CD8-positive, alpha-beta memory T cell (primary cell): ENCODE results near the gene PACSIN1. TPM values are rescaled to one million over a fixed set of nuclear protein-coding genes. Genes with fewer than 3 reads are reported as not detected.

Experiments used
- CTCF ChIA-PET: fragments of 350-600 bp; sonication (Branson Sonifier 250); formaldehyde crosslinking; loops from one replicate; lab custom pipeline; 2021; ENCODE audit warnings: antibody characterized with exemption; lab: Charles Lee
- POLR2A ChIA-PET: fragments of 350-600 bp; sonication (Branson Sonifier 250); formaldehyde crosslinking; loops from one replicate; lab custom pipeline; 2021; ENCODE audit warnings: antibody characterized with exemption; lab: Charles Lee
- DNase-seq, 5 donors: peaks; one replicate each; pipeline versions ENCODE4 v3.0.0 to v3.0.0-alpha.2; 2020 to 2022; ENCODE audit warnings: mixed read lengths in 1 of 5
- H3K27ac ChIP-seq: one replicate; pipeline ENCODE4 v1.7.0; 2013; ENCODE audit warnings: low read depth, mild to moderate bottlenecking, low read length, moderate library complexity
- H3K27me3 ChIP-seq: 2 replicates; pipeline ENCODE4 v1.7.0; 2013; ENCODE audit warnings: low read length, mild to moderate bottlenecking; ENCODE audit not compliant: insufficient read depth, poor library complexity, severe bottlenecking
- H3K36me3 ChIP-seq: 2 replicates; pipeline ENCODE4 v1.7.0; 2013; ENCODE audit warnings: mild to moderate bottlenecking, low read length, moderate library complexity; ENCODE audit not compliant: insufficient read depth
- H3K4me1 ChIP-seq: 2 replicates; pipeline ENCODE4 v1.7.0; 2013; ENCODE audit warnings: mild to moderate bottlenecking, low read length, moderate library complexity; ENCODE audit not compliant: insufficient read depth
- H3K4me3 ChIP-seq: 2 replicates; pipeline ENCODE4 v1.7.0; 2013; ENCODE audit warnings: mild to moderate bottlenecking, low read length
- H3K9me3 ChIP-seq: 2 replicates; pipeline ENCODE4 v1.7.0; 2013; ENCODE audit warnings: mild to moderate bottlenecking, low read length
- H3K27ac Mint-ChIP-seq, 8 donors: one replicate each; pipeline ENCODE4 v1.8.0; 2020 to 2021; ENCODE audit warnings: mixed read lengths in 8 of 8, mild to moderate bottlenecking in 6 of 8, inconsistent platforms in 3 of 8, moderate library complexity in 3 of 8
- H3K27me3 Mint-ChIP-seq, 2 donors: one replicate each; pipeline ENCODE4 v1.8.0; 2020 to 2021; ENCODE audit warnings: mixed read lengths in 2 of 2, mild to moderate bottlenecking in 1 of 2, moderate library complexity in 1 of 2
- H3K36me3 Mint-ChIP-seq, 3 donors: one replicate each; pipeline ENCODE4 v1.8.0; 2020 to 2021; ENCODE audit warnings: mixed read lengths in 3 of 3, inconsistent platforms in 1 of 3, mild to moderate bottlenecking in 1 of 3
- H3K4me1 Mint-ChIP-seq, 3 donors: one replicate each; pipeline ENCODE4 v1.8.0; 2020 to 2021; ENCODE audit warnings: mixed read lengths in 3 of 3, inconsistent platforms in 1 of 3, mild to moderate bottlenecking in 1 of 3
- H3K4me3 Mint-ChIP-seq, 7 donors: one replicate each; pipeline ENCODE4 v1.8.0; 2020 to 2021; ENCODE audit warnings: mixed read lengths in 7 of 7, mild to moderate bottlenecking in 6 of 7, moderate library complexity in 4 of 7, inconsistent platforms in 2 of 7
- H3K9me3 Mint-ChIP-seq, 5 donors: one replicate each; pipeline ENCODE4 v1.8.0; 2020 to 2022; ENCODE audit warnings: mixed read lengths in 5 of 5, mild to moderate bottlenecking in 3 of 5, moderate library complexity in 2 of 5, inconsistent platforms in 1 of 5
- polyA plus RNA-seq: library from polyadenylated mRNA; unstranded; fragments of 300-500 nt; fragmentation: Illumina TruSeq; gene quantifications from one replicate; pipeline ENCODE4 v1.2.3, GENCODE V29; 2021
- total RNA-seq, 2 experiments: library from RNA; stranded (reverse); gene quantifications; one replicate each; pipeline ENCODE4 v1.2.3, GENCODE V29; 2021

Gene PACSIN1
- total and polyA plus RNA-seq, 3 experiments from 2014 or later, result 0.64 to 5.6 (median 0.70) TPM

- H3K27me3 ChIP-seq, result no peaks in the 10 kb centered on the region
- no peak overlapping the region for H3K4me3 ChIP-seq
- no peaks in the 10 kb centered on the region for H3K4me1 ChIP-seq
- DNase-seq, result no peak
- ChIA-PET CTCF (no interaction called here), POLR2A (no interaction called here)
- no peaks in the 10 kb centered on the region for H3K36me3 ChIP-seq
- H3K9me3 Mint-ChIP-seq, result no peaks in the 10 kb centered on the region
- H3K9me3 ChIP-seq, result no peaks in the 10 kb centered on the region
- H3K27ac Mint-ChIP-seq, result no peak overlapping the region
- no peaks in the 10 kb centered on the region for H3K36me3 Mint-ChIP-seq
- H3K27ac ChIP-seq, result no peak overlapping the region
- H3K4me1 Mint-ChIP-seq, result no peaks in the 10 kb centered on the region
- H3K4me3 Mint-ChIP-seq, result no peak overlapping the region
- no peaks in the 10 kb centered on the region for H3K27me3 Mint-ChIP-seq
Observed at GRCh38 chr6:34544776-34545471, 79.0 kb downstream of the PACSIN1 start.

- CTCF ChIA-PET, result no interaction called here
- no peak overlapping the region for H3K27ac ChIP-seq
- Mint-ChIP-seq H3K36me3 (no peaks in the 10 kb centered on the region), H3K4me3 (no peak overlapping the region), H3K9me3 (no peaks in the 10 kb centered on the region), H3K27ac (no peak overlapping the region), H3K27me3 (no peaks in the 10 kb centered on the region), H3K4me1 (no peaks in the 10 kb centered on the region)
- no peaks in the 10 kb centered on the region for H3K27me3 ChIP-seq
- no peak for DNase-seq
- H3K36me3 ChIP-seq, result no peaks in the 10 kb centered on the region
- POLR2A ChIA-PET, result no interaction called here
- no peak overlapping the region for H3K4me3 ChIP-seq
- no peaks in the 10 kb centered on the region for H3K4me1 ChIP-seq
- H3K9me3 ChIP-seq, result no peaks in the 10 kb centered on the region
Observed at GRCh38 chr6:34546551-34547321, 80.9 kb downstream of the PACSIN1 start.

- ChIA-PET CTCF (interaction anchor here (0.7 kb wide), 1 partner anchor 352 kb away, joined by 3 read pairs; no protein-coding TSS in a partner anchor), POLR2A (no interaction called here)
- Mint-ChIP-seq H3K4me3 (no peak overlapping the region), H3K27ac (peak overlapping the region in 2 of 8 donors; percentile 19 to 77), H3K27me3 (peaks cover 4 to 5% of the 10 kb centered on the region in 2 donors), H3K36me3 (no peaks in the 10 kb centered on the region), H3K9me3 (no peaks in the 10 kb centered on the region), H3K4me1 (no peaks in the 10 kb centered on the region)
- Histone ChIP-seq H3K27me3 (no peaks in the 10 kb centered on the region), H3K4me3 (no peak overlapping the region), H3K4me1 (no peaks in the 10 kb centered on the region), H3K27ac (no peak overlapping the region), H3K36me3 (no peaks in the 10 kb centered on the region), H3K9me3 (no peaks in the 10 kb centered on the region)
- no peak for DNase-seq
Observed at GRCh38 chr6:34547701-34548644, 82.1 kb downstream of the PACSIN1 start.

GRCh38 chr6:34549026-34549803, 83.3 kb downstream of the PACSIN1 start:
- H3K4me1 ChIP-seq, result no peaks in the 10 kb centered on the region
- H3K4me3 ChIP-seq, result no peak overlapping the region
- H3K27me3 Mint-ChIP-seq, result peaks cover 4 to 5% of the 10 kb centered on the region in 2 donors
- H3K9me3 ChIP-seq, result no peaks in the 10 kb centered on the region
- no peak overlapping the region for H3K27ac ChIP-seq
- H3K36me3 Mint-ChIP-seq, result no peaks in the 10 kb centered on the region
- ChIA-PET POLR2A (no interaction called here), CTCF (interaction anchor here (0.7 kb wide), 1 partner anchor 353 kb away, joined by 3 read pairs; no protein-coding TSS in a partner anchor)
- no peaks in the 10 kb centered on the region for H3K27me3 ChIP-seq
- peak overlapping the region in 1 of 8 donors; percentile 23 for H3K27ac Mint-ChIP-seq
- no peak overlapping the region for H3K4me3 Mint-ChIP-seq
- H3K9me3 Mint-ChIP-seq, result no peaks in the 10 kb centered on the region
- DNase-seq, result no peak
- peaks cover 0 to 4% (median 0%) of the 10 kb centered on the region in 3 donors for H3K4me1 Mint-ChIP-seq
- H3K36me3 ChIP-seq, result no peaks in the 10 kb centered on the region

- Histone ChIP-seq H3K27me3 (no peaks in the 10 kb centered on the region), H3K4me1 (no peaks in the 10 kb centered on the region), H3K4me3 (no peak overlapping the region), H3K27ac (no peak overlapping the region), H3K36me3 (no peaks in the 10 kb centered on the region), H3K9me3 (no peaks in the 10 kb centered on the region)
- POLR2A ChIA-PET, result no interaction called here
- Mint-ChIP-seq H3K27me3 (peaks cover 4 to 5% of the 10 kb centered on the region in 2 donors), H3K27ac (peak overlapping the region in 1 of 8 donors; percentile 23), H3K36me3 (no peaks in the 10 kb centered on the region), H3K4me1 (peaks cover 0 to 6% (median 0%) of the 10 kb centered on the region in 3 donors), H3K4me3 (no peak overlapping the region), H3K9me3 (no peaks in the 10 kb centered on the region)
- no peak for DNase-seq
- CTCF ChIA-PET, result no interaction called here
Observed at GRCh38 chr6:34549804-34550202, 83.9 kb downstream of the PACSIN1 start.

- Mint-ChIP-seq H3K9me3 (no peaks in the 10 kb centered on the region), H3K4me1 (peaks cover 0 to 11% (median 0%) of the 10 kb centered on the region in 3 donors), H3K36me3 (no peaks in the 10 kb centered on the region), H3K27me3 (peaks cover 4 to 5% of the 10 kb centered on the region in 2 donors), H3K27ac (no peak overlapping the region), H3K4me3 (no peak overlapping the region)
- no peak overlapping the region for H3K27ac ChIP-seq
- ChIA-PET CTCF (no interaction called here), POLR2A (no interaction called here)
- H3K4me3 ChIP-seq, result no peak overlapping the region
- no peaks in the 10 kb centered on the region for H3K27me3 ChIP-seq
- no peaks in the 10 kb centered on the region for H3K36me3 ChIP-seq
- no peaks in the 10 kb centered on the region for H3K4me1 ChIP-seq
- no peaks in the 10 kb centered on the region for H3K9me3 ChIP-seq
- no peak for DNase-seq
Observed at GRCh38 chr6:34551720-34552119, 85.8 kb downstream of the PACSIN1 start.

GRCh38 chr6:34552620-34553019, 86.7 kb downstream of the PACSIN1 start:
- no peak overlapping the region for H3K27ac Mint-ChIP-seq
- ChIA-PET POLR2A (no interaction called here), CTCF (interaction anchor here (0.6 kb wide), 1 partner anchor 184 kb away, joined by 3 read pairs; no protein-coding TSS in a partner anchor)
- no peaks in the 10 kb centered on the region for H3K36me3 Mint-ChIP-seq
- no peaks in the 10 kb centered on the region for H3K9me3 Mint-ChIP-seq
- no peak for DNase-seq
- Histone ChIP-seq H3K9me3 (no peaks in the 10 kb centered on the region), H3K4me3 (no peak overlapping the region), H3K4me1 (no peaks in the 10 kb centered on the region), H3K27me3 (no peaks in the 10 kb centered on the region), H3K36me3 (no peaks in the 10 kb centered on the region), H3K27ac (no peak overlapping the region)
- peak overlapping the region in 1 of 7 donors; percentile 65 for H3K4me3 Mint-ChIP-seq
- H3K27me3 Mint-ChIP-seq, result peaks cover 5 to 6% of the 10 kb centered on the region in 2 donors
- H3K4me1 Mint-ChIP-seq, result peaks cover 0 to 11% (median 0%) of the 10 kb centered on the region in 3 donors
